IMR-90 (cell line): ENCODE data around the gene BCAS3. TPM values are rescaled to one million over a fixed set of nuclear protein-coding genes. Genes with fewer than 3 reads are reported as not detected.

ENCODE experiments used
- ATAC-seq: fragments of 200-7000 bp; cut with Tn5 transposase; 2 replicates; pipeline ENCODE4 v1.9.1; 2020; ENCODE audit warnings: low read depth, mild to moderate bottlenecking, moderate library complexity
- BruUV-seq: library from RNA; stranded (reverse); fragments of 400-500 nt; replicated peaks from 2 replicates; lab custom pipeline; 2021; lab: Mats Ljungman, UMichigan
- CTCF ChIA-PET: fragments of 300-600 bp; formaldehyde crosslinking; extraction: SDS; loops from one replicate; lab custom pipeline; 2021; ENCODE audit warnings: antibody characterized with exemption; lab: Yijun Ruan, JAX
- POLR2A ChIA-PET: fragments of 300-600 bp; sonication (Branson Sonifier 250); formaldehyde crosslinking; loops from one replicate; lab custom pipeline; 2022; ENCODE audit warnings: antibody characterized with exemption; ENCODE audit not compliant: unreplicated experiment; lab: Charles Lee
- DNase-seq: peaks from one replicate; pipeline ENCODE4 v3.0.0; 2013
- H2AFZ ChIP-seq: replicated peaks from 2 replicates; pipeline ENCODE3; 2013; ENCODE audit warnings: low read length, mild to moderate bottlenecking; ENCODE audit not compliant: poor library complexity
- H2AK5ac ChIP-seq: 2 replicates; pipeline ENCODE4 v1.6.1; 2013; ENCODE audit warnings: low read depth, low read length, inconsistent platforms
- H2AK9ac ChIP-seq: replicated peaks from 2 replicates; pipeline ENCODE3; 2013; ENCODE audit warnings: mild to moderate bottlenecking, low read depth, low read length, moderate library complexity; ENCODE audit not compliant: poor library complexity
- H2BK120ac ChIP-seq: 2 replicates; pipeline ENCODE4 v1.6.1; 2013; ENCODE audit warnings: low read depth, low read length, inconsistent platforms
- H2BK15ac ChIP-seq: 3 replicates; pipeline ENCODE4 v1.6.1; 2013; ENCODE audit warnings: low read depth, low read length, inconsistent platforms
- H2BK20ac ChIP-seq: 2 replicates; pipeline ENCODE4 v1.6.1; 2013; ENCODE audit warnings: low read depth, mild to moderate bottlenecking, inconsistent platforms, low read length, moderate library complexity
- H2BK5ac ChIP-seq: 2 replicates; pipeline ENCODE4 v1.6.1; 2013; ENCODE audit warnings: mild to moderate bottlenecking, low read depth, low read length, inconsistent platforms; ENCODE audit not compliant: poor library complexity, severe bottlenecking
- H3K14ac ChIP-seq: replicated peaks from 2 replicates; pipeline ENCODE4 v1.6.1; 2013; ENCODE audit warnings: low read depth, low read length, inconsistent platforms
- H3K18ac ChIP-seq: 2 replicates; pipeline ENCODE4 v1.6.1; 2013; ENCODE audit warnings: low read depth, low read length, control low read depth
- H3K23ac ChIP-seq: 2 replicates; pipeline ENCODE4 v1.6.1; 2013; ENCODE audit warnings: low read depth, low read length, inconsistent platforms
- H3K27ac ChIP-seq: 2 replicates; pipeline ENCODE4 v1.5.1; 2013; ENCODE audit warnings: mild to moderate bottlenecking, control low read depth, low read length; ENCODE audit not compliant: insufficient read depth
- H3K27me3 ChIP-seq: 2 replicates; pipeline ENCODE4 v1.6.1; 2013; ENCODE audit warnings: low read length; ENCODE audit not compliant: control insufficient read depth, insufficient read depth
- H3K36me3 ChIP-seq: 2 replicates; pipeline ENCODE4 v1.6.1; 2013; ENCODE audit warnings: low read length, mixed read lengths; ENCODE audit not compliant: control insufficient read depth, insufficient read depth
- H3K4ac ChIP-seq: 2 replicates; pipeline ENCODE4 v1.6.1; 2013; ENCODE audit warnings: low read depth, low read length, inconsistent platforms
- H3K4me1 ChIP-seq: 2 replicates; pipeline ENCODE4 v1.6.1; 2013; ENCODE audit warnings: low read length, mixed read lengths; ENCODE audit not compliant: control insufficient read depth, insufficient read depth
- H3K4me2 ChIP-seq: 2 replicates; pipeline ENCODE4 v1.6.1; 2013; ENCODE audit warnings: low read depth, mild to moderate bottlenecking, control low read depth, low read length, moderate library complexity
- H3K4me3 ChIP-seq: 2 replicates; pipeline ENCODE4 v1.5.1; 2013; ENCODE audit warnings: low read depth, mild to moderate bottlenecking, control low read depth, low read length, moderate library complexity; ENCODE audit not compliant: insufficient read depth
- H3K56ac ChIP-seq: 2 replicates; pipeline ENCODE4 v1.6.1; 2013; ENCODE audit warnings: low read length, inconsistent platforms; ENCODE audit not compliant: insufficient read depth; ENCODE audit errors: extremely low read depth
- H3K79me1 ChIP-seq, 2 experiments: 2 replicates each; pipeline ENCODE4 v1.6.1; 2013; ENCODE audit warnings: low read length in 2 of 2, inconsistent platforms in 1 of 2, low read depth in 1 of 2
- H3K9ac ChIP-seq: 2 replicates; pipeline ENCODE4 v1.6.1; 2013; ENCODE audit warnings: low read depth, low read length, control low read depth
- H3K9me1 ChIP-seq: 2 replicates; pipeline ENCODE4 v1.6.1; 2013; ENCODE audit warnings: low read length, inconsistent platforms; ENCODE audit not compliant: insufficient read depth
- H3K9me3 ChIP-seq: 2 replicates; pipeline ENCODE4 v1.6.1; 2013; ENCODE audit warnings: low read length; ENCODE audit not compliant: control insufficient read depth, insufficient read depth
- H4K20me1 ChIP-seq: 2 replicates; pipeline ENCODE4 v1.6.1; 2013; ENCODE audit warnings: low read length, inconsistent platforms; ENCODE audit not compliant: insufficient read depth
- H4K5ac ChIP-seq: 2 replicates; pipeline ENCODE4 v1.6.1; 2013; ENCODE audit warnings: mild to moderate bottlenecking, low read depth, low read length, control low read depth
- H4K8ac ChIP-seq, 2 experiments: 2 replicates each; pipeline ENCODE4 v1.6.1; 2013; ENCODE audit warnings: low read depth in 2 of 2, low read length in 2 of 2, control low read depth in 1 of 2, inconsistent platforms in 1 of 2
- H4K91ac ChIP-seq: 2 replicates; pipeline ENCODE4 v1.6.1; 2013; ENCODE audit warnings: low read depth, low read length, inconsistent platforms; ENCODE audit not compliant: insufficient read depth
- BHLHE40 ChIP-seq: fragments of 150-350 bp; IDR thresholded peaks from 2 replicates; pipeline ENCODE4 v1.6.1; 2016; ENCODE audit warnings: mild to moderate bottlenecking, low read depth, low read length
- CEBPB ChIP-seq: IDR thresholded peaks from 2 replicates; pipeline ENCODE4 v1.6.1; 2012; ENCODE audit warnings: low read depth, low read length, improper control_type of control experiment
- FOS ChIP-seq: fragments of 150-350 bp; IDR thresholded peaks from 2 replicates; pipeline ENCODE4 v1.6.1; 2016; ENCODE audit warnings: low read depth, low read length
- MAFK ChIP-seq: IDR thresholded peaks from 2 replicates; pipeline ENCODE4 v1.6.1; 2012; ENCODE audit warnings: low read depth, low read length, improper control_type of control experiment
- MAZ ChIP-seq: IDR thresholded peaks from 2 replicates; pipeline ENCODE4 v1.6.1; 2012; ENCODE audit warnings: low read depth, mild to moderate bottlenecking, low read length, improper control_type of control experiment, moderate library complexity, borderline replicate concordance
- RAD21 ChIP-seq: IDR thresholded peaks from 2 replicates; pipeline ENCODE4 v1.6.1; 2012; ENCODE audit warnings: low read length, improper control_type of control experiment
- RCOR1 ChIP-seq: IDR thresholded peaks from 2 replicates; pipeline ENCODE4 v1.6.1; 2012; ENCODE audit warnings: mild to moderate bottlenecking, low read length, improper control_type of control experiment; ENCODE audit not compliant: insufficient replicate concordance
- RFX5 ChIP-seq: IDR thresholded peaks from 2 replicates; pipeline ENCODE4 v1.8.0; 2012; ENCODE audit warnings: low read depth, mild to moderate bottlenecking, low read length, moderate library complexity
- SMC3 ChIP-seq: fragments of 150-350 bp; IDR thresholded peaks from 2 replicates; pipeline ENCODE4 v1.6.1; 2016; ENCODE audit warnings: low read depth, mild to moderate bottlenecking, antibody characterized with exemption, low read length, moderate library complexity
- USF2 ChIP-seq: fragments of 150-350 bp; IDR thresholded peaks from 2 replicates; pipeline ENCODE4 v1.6.1; 2017; ENCODE audit warnings: mild to moderate bottlenecking, antibody characterized with exemption, low read length, low read depth
- WGBS, 2 experiments: methylation state at CpG; one replicate each; pipeline versions ENCODE4 v1.1.5 to v1.1.7; 2013; ENCODE audit warnings: missing lambda C conversion rate in 2 of 2; ENCODE audit not compliant: insufficient read length in 1 of 2; ENCODE audit errors: extremely low coverage in 2 of 2; 5-methylcytosine and 5-hydroxymethylcytosine counted together
- dilution Hi-C: fragments of 300-500 bp; cut with HindIII; formaldehyde crosslinking; loops from one replicate; pipeline ENCODE4 v1.14.3; 2018; ENCODE audit warnings: low sequenced_read_pairs; ENCODE audit not compliant: unreplicated experiment
- in situ Hi-C: fragments of 300-500 bp; cut with MboI; formaldehyde crosslinking; loops from 3 replicates; pipeline ENCODE4 v1.14.3; 2019; ENCODE audit warnings: low sequenced_read_pairs, inconsistent platforms, mixed read lengths
- intact Hi-C: fragments of 100-400 bp; cut with micrococcal nuclease; formaldehyde crosslinking; loops from 2 replicates; pipeline ENCODE4 v1.10.0; 2022
- polyA plus RNA-seq, 3 experiments: library from polyadenylated mRNA; depleted of rRNA; stranded (reverse); fragments of >200 nt; gene quantifications; 2 replicates each; pipeline ENCODE4 v1.2.3, GENCODE V29; 2012; ENCODE audit warnings: low replicate concordance in 1 of 3
- total RNA-seq: library from RNA; depleted of rRNA; stranded (reverse); fragments of >200 nt; gene quantifications from 2 replicates; pipeline ENCODE4 v1.2.3, GENCODE V29; 2012

The BCAS3 gene
- total and polyA plus RNA-seq, 2 of the 4 experiments (the other 2 are of a cell fraction): 6.3 to 27.1 TPM

GRCh38 chr17:61201211-61201610 lies 523.6 kb downstream of the BCAS3 start:
- Histone ChIP-seq H3K4ac (peak overlapping the region; percentile 95), H2BK20ac (peak overlapping the region; percentile 97), H2BK15ac (peak overlapping the region; percentile 56; the same call in 1 of the 3 replicates), H2BK5ac (peak overlapping the region; percentile 98), H3K56ac (peak overlapping the region; percentile 90), H2AK9ac (no peak overlapping the region), H3K9ac (peak overlapping the region; percentile 31; the same call in 1 of the 2 replicates), H3K27ac (peak overlapping the region; percentile 84), H3K27me3 (no peaks in the 10 kb centered on the region), H4K20me1 (no peaks in the 10 kb centered on the region), H3K36me3 (no peaks in the 10 kb centered on the region), H3K9me3 (no peaks in the 10 kb centered on the region), H2AK5ac (peak overlapping the region; percentile 33; the same call in 1 of the 2 replicates), H3K79me1 (peaks cover 0 to 13% of the 10 kb centered on the region in 2 experiments; a peak in 2 of 4 replicates), H3K4me2 (peak overlapping the region; percentile 75), H2BK120ac (peak overlapping the region; percentile 95), H3K14ac (peak overlapping the region; percentile 76), H3K4me1 (peaks cover 14% of the 10 kb centered on the region), H3K9me1 (peaks cover 10% of the 10 kb centered on the region; the same call in 1 of the 2 replicates), H3K4me3 (peak overlapping the region; percentile 17; the same call in 1 of the 2 replicates), H2AFZ (no peak overlapping the region), H4K8ac (peak overlapping the region; percentile 3 to 90; a peak in 3 of 4 replicates), H3K23ac (peak overlapping the region; percentile 93; the same call in 1 of the 2 replicates), H4K5ac (peak overlapping the region; percentile 85), H4K91ac (peak overlapping the region; percentile 69), H3K18ac (peak overlapping the region; percentile 92)
- dilution Hi-C loops (no loop called here), intact Hi-C loops (loop anchor here (1.0 to 2.0 kb wide), 4 partner anchors 52 to 199 kb away; partner anchors contain the start of gene TBX2), in situ Hi-C loops (loop anchor here (5.0 kb wide), 2 partner anchors 106 to 191 kb away; no protein-coding TSS in a partner anchor)
- BruUV-seq: no TSS peak
- WGBS, 2 experiments: 0% methylated on average over 1 of the region's 3 CpGs; no CpG with 5 or more reads in 1 of the 2 experiments
- POLR2A ChIA-PET: interaction anchor here (1.1 to 1.4 kb wide), 2 partner anchors 17 to 107 kb away, joined by 12 to 17 read pairs; no protein-coding TSS in a partner anchor
- DNase-seq (peak; percentile 99), ATAC-seq (peak; percentile 84)
- TF ChIP-seq RAD21: peak; percentile 21; the same call in 1 of the 2 replicates
- TF ChIP-seq CEBPB: peak; percentile 79
- TF ChIP-seq MAZ: no peak
- peak; percentile 24; the same call in 1 of the 2 replicates for TF ChIP-seq SMC3
- peak; percentile 84 for TF ChIP-seq FOS
- TF ChIP-seq RFX5: no peak
- TF ChIP-seq USF2: no peak
- TF ChIP-seq BHLHE40: peak; percentile 17; the same call in 1 of the 2 replicates
- TF ChIP-seq MAFK: peak; percentile 25; the same call in 1 of the 2 replicates
- peak; percentile 92 for TF ChIP-seq RCOR1
- CTCF ChIA-PET: interaction anchor here (0.7 to 1.1 kb wide), 3 partner anchors 11 to 200 kb away, joined by 3 read pairs; no protein-coding TSS in a partner anchor
